H1 (cell line): ENCODE measurements around the gene RNASE4. TPM values are rescaled to one million over a fixed set of nuclear protein-coding genes. Genes with fewer than 3 reads are reported as not detected.

Source experiments
- CBX5 ChIP-seq: fragments of 300-800, 300-1000 bp; sonication (generic); IDR thresholded peaks from 2 replicates; pipeline ENCODE4 v1.7.1; 2016; ENCODE audit warnings: antibody characterized with exemption, low read length, low read depth
- CEBPB ChIP-seq: IDR thresholded peaks from 2 replicates; pipeline ENCODE4 v1.6.1; 2012; ENCODE audit warnings: low read depth, low read length
- CREB1 ChIP-seq: IDR thresholded peaks from 2 replicates; pipeline ENCODE4 v1.6.1; 2012; ENCODE audit warnings: inconsistent platforms
- CTBP2 ChIP-seq: IDR thresholded peaks from 2 replicates; pipeline ENCODE4 v1.7.0; 2011; ENCODE audit warnings: borderline replicate concordance, mild to moderate bottlenecking, moderate library complexity, mixed read lengths, low read length; ENCODE audit not compliant: insufficient read depth, insufficient read length
- EP300 ChIP-seq, 2 experiments: IDR thresholded peaks; 1 replicate in 1 of 2; 2 replicates in 1 of 2; pipeline ENCODE4 v1.6.1; 2011 to 2012; ENCODE audit warnings: low read depth in 2 of 2, low read length in 2 of 2, mild to moderate bottlenecking in 2 of 2, borderline replicate concordance in 1 of 2, inconsistent platforms in 1 of 2, moderate library complexity in 1 of 2
- HDAC6 ChIP-seq: IDR thresholded peaks from one replicate; pipeline ENCODE4 v1.7.1; 2012; ENCODE audit warnings: low read depth, mild to moderate bottlenecking, inconsistent platforms, low read length, moderate library complexity
- JUN ChIP-seq: IDR thresholded peaks from 2 replicates; pipeline ENCODE4 v1.6.1; 2011; ENCODE audit warnings: low read depth, mild to moderate bottlenecking, improper control_type of control experiment, low read length
- KDM1A ChIP-seq: fragments of 200-600, 300-600 bp; sonication (generic); IDR thresholded peaks from 2 replicates; pipeline ENCODE4 v1.7.1; 2016; ENCODE audit warnings: mild to moderate bottlenecking, low read length, borderline replicate concordance
- KDM4A ChIP-seq: IDR thresholded peaks from one replicate; pipeline ENCODE4 v1.7.1; 2012; ENCODE audit warnings: low read depth, mild to moderate bottlenecking, moderate library complexity, low read length, inconsistent platforms; ENCODE audit not compliant: severe bottlenecking
- NANOG ChIP-seq: IDR thresholded peaks from 2 replicates; pipeline ENCODE4 v1.6.1; 2011; ENCODE audit warnings: low read length, low read depth, mild to moderate bottlenecking, inconsistent platforms; ENCODE audit not compliant: insufficient read depth, poor library complexity, severe bottlenecking
- PHF8 ChIP-seq: fragments of 200-600 bp; sonication (generic); conservative IDR thresholded peaks from 2 replicates; pipeline ENCODE4 v1.7.1; 2012; ENCODE audit warnings: low read depth, mild to moderate bottlenecking, inconsistent platforms, low read length, moderate library complexity
- POLR2A ChIP-seq, 2 experiments: IDR thresholded peaks; 1 replicate in 1 of 2; 2 replicates in 1 of 2; pipeline ENCODE4 v1.6.1; 2011; ENCODE audit warnings: low read depth in 2 of 2, low read length in 2 of 2, mild to moderate bottlenecking in 2 of 2; ENCODE audit errors: control extremely low read depth in 1 of 2
- RBBP5 ChIP-seq: IDR thresholded peaks from 2 replicates; pipeline ENCODE4 v1.7.1; 2012; ENCODE audit warnings: low read depth, mild to moderate bottlenecking, inconsistent platforms, low read length, moderate library complexity, borderline replicate concordance
- RFX5 ChIP-seq: IDR thresholded peaks from 2 replicates; pipeline ENCODE4 v1.6.1; 2011; ENCODE audit warnings: low read depth, low read length, improper control_type of control experiment, borderline replicate concordance
- SIRT6 ChIP-seq: IDR thresholded peaks from one replicate; pipeline ENCODE4 v1.7.1; 2012; ENCODE audit warnings: low read length, inconsistent platforms
- SIX5 ChIP-seq: IDR thresholded peaks from 2 replicates; pipeline ENCODE4 v1.6.1; 2011; ENCODE audit warnings: mild to moderate bottlenecking, low read depth, low read length
- SP2 ChIP-seq: IDR thresholded peaks from 2 replicates; pipeline ENCODE4 v1.6.1; 2012; ENCODE audit warnings: mild to moderate bottlenecking, low read length, inconsistent platforms
- SP4 ChIP-seq: IDR thresholded peaks from 2 replicates; pipeline ENCODE4 v1.6.1; 2012; ENCODE audit warnings: low read length, inconsistent platforms
- SRF ChIP-seq: IDR thresholded peaks from 2 replicates; pipeline ENCODE4 v1.6.1; 2011; ENCODE audit warnings: mild to moderate bottlenecking, low read depth, low read length, moderate library complexity
- TEAD4 ChIP-seq: IDR thresholded peaks from 2 replicates; pipeline ENCODE4 v1.6.1; 2012; ENCODE audit warnings: low read depth, low read length, inconsistent platforms, mixed read lengths
- ZNF274 ChIP-seq: IDR thresholded peaks from 2 replicates; pipeline ENCODE4 v1.7.0; 2012; ENCODE audit warnings: low read length, borderline replicate concordance; ENCODE audit errors: extremely low read depth
- polyA plus RNA-seq, 7 experiments: library from polyadenylated mRNA; depleted of rRNA in 3 of 7; stranded (reverse) in 5 of 7; unstranded in 2 of 7; fragments of >200 nt in 5 of 7; fragments of 200-250 nt in 2 of 7; gene quantifications; 1 replicate in 5 of 7; 2 replicates in 1 of 7; 4 replicates in 1 of 7; pipeline versions ENCODE4 v1.2.1 to v1.2.3, GENCODE V29; 2011 to 2013; ENCODE audit warnings: missing spikeins in 2 of 7, mixed read lengths in 2 of 7
- total RNA-seq: library from RNA; stranded (reverse); fragmentation: NEBNext Ultra II Directional; extraction: Animal tissue kit (Norgen Biotek cat#: 25700); gene quantifications from 2 replicates; pipeline ENCODE4 v1.2.1, GENCODE V29; 2021
- TF ChIP-seq, protein P1 (sequence below): IDR thresholded peaks from 2 replicates; pipeline ENCODE4 v1.6.1; 2011; ENCODE audit warnings: low read depth, mild to moderate bottlenecking, low read length; ENCODE audit not compliant: insufficient read depth
- TF ChIP-seq, protein P2 (sequence below): IDR thresholded peaks from 2 replicates; pipeline ENCODE4 v1.6.1; 2012; ENCODE audit warnings: inconsistent platforms

RNASE4 gene
- total and polyA plus RNA-seq, 2 of the 8 experiments (the other 6 are each of a cell fraction or from before 2014, with no cell fraction given): 0.61 to 3.5 TPM

GRCh38 chr14:20652996-20653975, 31.1 kb upstream of the RNASE4 start (continued):
- TF ChIP-seq KDM4A: peak; percentile 49
- TF ChIP-seq TEAD4: 0 out of 2 replicates have a peak, but pooled peaks have one; percentile 4
- TF ChIP-seq HDAC6: no peak
- no peak for TF ChIP-seq ZNF274
- no peak for TF ChIP-seq SP2
- TF ChIP-seq CEBPB: peak; percentile 72
- TF ChIP-seq POLR2A (IDR thresholded peaks at IDR 0.05; ENCODE audit: control extremely low read depth in 1 of 2, low read depth in 2 of 2, low read length in 2 of 2): no peak
- TF ChIP-seq KDM1A: peak; percentile 45; the same call in 1 of the 2 replicates
- peak; percentile 54; the same call in 1 of the 2 replicates for TF ChIP-seq CREB1
- TF ChIP-seq NANOG: no peak
- no peak for TF ChIP-seq SIRT6
- 0 out of 2 replicates have a peak, but pooled peaks have one; percentile 18 for TF ChIP-seq PHF8
- peak; percentile 95 for TF ChIP-seq RBBP5
- TF ChIP-seq SRF: no peak
- TF ChIP-seq, protein P1, sequence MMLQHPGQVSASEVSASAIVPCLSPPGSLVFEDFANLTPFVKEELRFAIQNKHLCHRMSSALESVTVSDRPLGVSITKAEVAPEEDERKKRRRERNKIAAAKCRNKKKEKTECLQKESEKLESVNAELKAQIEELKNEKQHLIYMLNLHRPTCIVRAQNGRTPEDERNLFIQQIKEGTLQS: no peak
- TF ChIP-seq, protein P2, sequence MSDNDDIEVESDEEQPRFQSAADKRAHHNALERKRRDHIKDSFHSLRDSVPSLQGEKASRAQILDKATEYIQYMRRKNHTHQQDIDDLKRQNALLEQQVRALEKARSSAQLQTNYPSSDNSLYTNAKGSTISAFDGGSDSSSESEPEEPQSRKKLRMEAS: no peak
- TF ChIP-seq CTBP2: no peak
- TF ChIP-seq JUN: no peak
- TF ChIP-seq CBX5: no peak
- TF ChIP-seq EP300 (IDR thresholded peaks at IDR 0.05; ENCODE audit: borderline replicate concordance in 1 of 2, low read depth in 2 of 2, low read length in 2 of 2): no peak
- TF ChIP-seq SIX5: no peak
- no peak for TF ChIP-seq SP4
- TF ChIP-seq RFX5: no peak
